ENCODE measurements around the gene EEFSEC. TPM values are rescaled to one million over a fixed set of nuclear protein-coding genes. Genes with fewer than 3 reads are reported as not detected.

The EEFSEC gene
- total RNA-seq, 1 experiment from 2014 or later: 37.7 TPM

DNA sequence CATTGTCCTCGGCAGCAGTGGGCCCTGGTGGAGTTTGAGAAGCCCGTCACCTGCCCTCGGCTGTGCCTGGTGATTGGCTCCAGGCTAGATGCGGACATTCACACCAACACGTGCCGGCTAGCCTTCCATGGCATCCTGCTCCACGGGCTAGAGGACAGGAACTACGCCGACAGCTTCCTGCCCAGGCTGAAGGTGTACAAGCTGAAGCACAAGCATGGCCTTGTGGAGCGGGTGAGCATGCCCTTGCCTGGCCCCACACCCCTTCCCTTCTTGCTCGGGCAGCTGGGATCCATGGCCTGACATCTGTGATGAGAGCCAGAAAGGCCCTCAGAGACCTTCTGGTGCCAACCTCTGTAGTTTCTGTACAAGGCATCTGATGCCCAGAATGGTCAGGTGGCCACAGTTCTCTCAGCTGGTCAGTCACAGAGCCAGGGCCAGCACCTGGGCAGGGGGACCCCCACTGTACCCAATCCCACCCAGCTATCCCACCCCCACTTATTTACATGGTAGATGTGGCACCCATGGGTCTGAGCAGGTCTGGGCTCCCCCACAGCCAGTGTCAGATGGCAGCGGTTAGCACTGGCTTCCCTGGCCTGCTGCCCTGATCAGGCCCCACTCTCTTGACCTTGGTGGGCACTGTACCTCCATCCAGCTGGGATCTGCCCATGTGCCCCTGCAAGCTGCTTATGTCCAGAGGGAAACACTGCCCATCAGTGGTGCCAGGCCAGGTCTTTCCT, 188.5 kb downstream of the EEFSEC start:
- H3K4me3 Mint-ChIP-seq (ENCODE audit: low read depth, unreplicated experiment): no peak overlapping the region
- TF ChIP-seq, protein P1, sequence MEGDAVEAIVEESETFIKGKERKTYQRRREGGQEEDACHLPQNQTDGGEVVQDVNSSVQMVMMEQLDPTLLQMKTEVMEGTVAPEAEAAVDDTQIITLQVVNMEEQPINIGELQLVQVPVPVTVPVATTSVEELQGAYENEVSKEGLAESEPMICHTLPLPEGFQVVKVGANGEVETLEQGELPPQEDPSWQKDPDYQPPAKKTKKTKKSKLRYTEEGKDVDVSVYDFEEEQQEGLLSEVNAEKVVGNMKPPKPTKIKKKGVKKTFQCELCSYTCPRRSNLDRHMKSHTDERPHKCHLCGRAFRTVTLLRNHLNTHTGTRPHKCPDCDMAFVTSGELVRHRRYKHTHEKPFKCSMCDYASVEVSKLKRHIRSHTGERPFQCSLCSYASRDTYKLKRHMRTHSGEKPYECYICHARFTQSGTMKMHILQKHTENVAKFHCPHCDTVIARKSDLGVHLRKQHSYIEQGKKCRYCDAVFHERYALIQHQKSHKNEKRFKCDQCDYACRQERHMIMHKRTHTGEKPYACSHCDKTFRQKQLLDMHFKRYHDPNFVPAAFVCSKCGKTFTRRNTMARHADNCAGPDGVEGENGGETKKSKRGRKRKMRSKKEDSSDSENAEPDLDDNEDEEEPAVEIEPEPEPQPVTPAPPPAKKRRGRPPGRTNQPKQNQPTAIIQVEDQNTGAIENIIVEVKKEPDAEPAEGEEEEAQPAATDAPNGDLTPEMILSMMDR (IDR thresholded peaks at IDR 0.05; ENCODE audit: unreplicated experiment): no peak
- DNase-seq: no peak
- H3K36me3 Mint-ChIP-seq (ENCODE audit: insufficient read depth, unreplicated experiment): no peaks in the 10 kb centered on the region
- intact Hi-C loops (cut with micrococcal nuclease; ENCODE audit: unreplicated experiment): no loop called here
- peaks cover 29% of the 10 kb centered on the region for H3K4me1 Mint-ChIP-seq (ENCODE audit: low read depth, unreplicated experiment)
- H3K27ac Mint-ChIP-seq (ENCODE audit: unreplicated experiment): no peak overlapping the region
- no peaks in the 10 kb centered on the region for H3K27me3 Mint-ChIP-seq (ENCODE audit: unreplicated experiment)
- BruUV-seq (replicated peaks): no TSS peak
- H3K9me3 Mint-ChIP-seq (ENCODE audit: low read depth, unreplicated experiment): no peaks in the 10 kb centered on the region
- CTCF ChIA-PET: no interaction called here

DNA sequence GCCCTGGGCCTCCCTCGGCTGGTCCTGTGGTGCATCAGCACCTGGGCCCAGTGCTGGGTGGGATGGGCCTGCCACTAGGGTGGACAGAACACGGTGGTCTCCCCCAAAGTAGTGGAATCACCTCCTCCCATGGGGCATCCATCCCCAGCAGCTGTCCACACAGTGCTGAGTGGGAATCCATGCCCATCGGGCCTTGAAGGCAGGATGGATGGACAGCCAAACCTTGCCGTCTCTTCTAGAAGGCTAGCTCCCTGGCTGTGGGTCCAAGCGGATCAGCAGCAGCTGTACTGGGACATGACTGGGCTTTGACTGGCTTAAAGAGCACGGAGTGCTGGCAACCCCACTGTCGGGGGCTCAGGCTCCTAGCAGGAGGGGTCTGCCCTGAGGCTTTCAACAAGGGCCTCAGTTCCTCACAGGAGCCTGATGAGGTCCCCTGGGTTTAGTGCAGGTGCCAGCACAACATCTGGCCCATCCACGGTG, 189.5 kb downstream of the EEFSEC start:
- Mint-ChIP-seq H3K27ac (ENCODE audit: unreplicated experiment) (no peak overlapping the region), H3K4me3 (ENCODE audit: low read depth, unreplicated experiment) (no peak overlapping the region)
- intact Hi-C loops (cut with micrococcal nuclease; ENCODE audit: unreplicated experiment): no loop called here

DNA sequence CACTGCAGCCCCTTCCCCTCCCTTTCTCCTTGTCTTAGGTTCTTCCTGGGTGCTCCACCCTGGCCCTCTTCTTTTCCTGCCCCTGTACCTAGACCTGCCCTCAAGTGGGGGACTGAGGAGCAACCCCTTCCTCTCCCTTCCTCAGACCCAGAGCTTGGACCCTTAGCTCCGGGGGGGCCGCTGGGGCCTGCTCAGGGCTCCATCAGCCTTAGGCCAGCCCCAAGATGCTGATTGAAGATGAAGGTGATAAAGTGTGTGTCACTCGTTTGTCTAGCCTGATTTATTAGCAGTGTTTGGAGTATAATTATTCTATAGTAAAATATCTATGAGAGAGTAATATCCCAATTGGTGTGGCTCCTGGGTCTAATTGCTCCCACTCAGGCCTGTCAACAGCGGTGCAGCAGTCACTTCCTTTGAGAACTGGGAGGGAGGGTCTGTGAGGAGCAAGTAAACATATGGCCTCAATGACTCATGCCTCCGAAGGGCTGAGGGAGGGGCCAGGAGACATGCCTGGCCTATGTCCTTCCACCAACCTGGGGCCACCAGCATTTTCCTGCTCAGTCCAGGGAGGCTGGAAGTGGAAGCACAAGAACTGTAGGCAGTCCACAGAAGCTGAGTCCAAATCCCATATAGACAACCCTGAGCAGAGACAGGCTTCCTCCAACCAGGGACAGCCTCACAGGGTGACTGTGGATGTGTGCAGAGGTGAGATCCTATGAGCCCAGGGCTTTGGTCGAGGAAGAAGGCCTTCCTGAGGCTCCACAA, 190.2 kb downstream of the EEFSEC start:
- peak; percentile 76 for DNase-seq
- BruUV-seq (replicated peaks): no TSS peak
- H3K36me3 Mint-ChIP-seq (ENCODE audit: insufficient read depth, unreplicated experiment): no peaks in the 10 kb centered on the region
- H3K9me3 Mint-ChIP-seq (ENCODE audit: low read depth, unreplicated experiment): no peaks in the 10 kb centered on the region
- H3K4me1 Mint-ChIP-seq (ENCODE audit: low read depth, unreplicated experiment): peaks cover 29% of the 10 kb centered on the region
- no peaks in the 10 kb centered on the region for H3K27me3 Mint-ChIP-seq (ENCODE audit: unreplicated experiment)
- no peak overlapping the region for H3K4me3 Mint-ChIP-seq (ENCODE audit: low read depth, unreplicated experiment)
- CTCF ChIA-PET: interaction anchor here (0.8 to 1.3 kb wide), 2 partner anchors 19 to 25 kb away, joined by 3 to 4 read pairs; no protein-coding TSS in a partner anchor
- TF ChIP-seq, protein P1 (IDR thresholded peaks at IDR 0.05; ENCODE audit: unreplicated experiment): no peak
- H3K27ac Mint-ChIP-seq (ENCODE audit: unreplicated experiment): peak overlapping the region; percentile 11
- intact Hi-C loops (cut with micrococcal nuclease; ENCODE audit: unreplicated experiment): no loop called here

More for the DNA sequence above, 189.5 kb downstream of the EEFSEC start:
- CTCF ChIA-PET: interaction anchor here (1.3 kb wide), 1 partner anchor 20 kb away, joined by 4 read pairs; no protein-coding TSS in a partner anchor
- Mint-ChIP-seq H3K27me3 (ENCODE audit: unreplicated experiment) (no peaks in the 10 kb centered on the region), H3K9me3 (ENCODE audit: low read depth, unreplicated experiment) (no peaks in the 10 kb centered on the region), H3K4me1 (ENCODE audit: low read depth, unreplicated experiment) (peaks cover 29% of the 10 kb centered on the region), H3K36me3 (ENCODE audit: insufficient read depth, unreplicated experiment) (no peaks in the 10 kb centered on the region)
- BruUV-seq (replicated peaks): no TSS peak
- no peak for DNase-seq
- TF ChIP-seq, protein P1 (IDR thresholded peaks at IDR 0.05; ENCODE audit: unreplicated experiment): no peak

DNA sequence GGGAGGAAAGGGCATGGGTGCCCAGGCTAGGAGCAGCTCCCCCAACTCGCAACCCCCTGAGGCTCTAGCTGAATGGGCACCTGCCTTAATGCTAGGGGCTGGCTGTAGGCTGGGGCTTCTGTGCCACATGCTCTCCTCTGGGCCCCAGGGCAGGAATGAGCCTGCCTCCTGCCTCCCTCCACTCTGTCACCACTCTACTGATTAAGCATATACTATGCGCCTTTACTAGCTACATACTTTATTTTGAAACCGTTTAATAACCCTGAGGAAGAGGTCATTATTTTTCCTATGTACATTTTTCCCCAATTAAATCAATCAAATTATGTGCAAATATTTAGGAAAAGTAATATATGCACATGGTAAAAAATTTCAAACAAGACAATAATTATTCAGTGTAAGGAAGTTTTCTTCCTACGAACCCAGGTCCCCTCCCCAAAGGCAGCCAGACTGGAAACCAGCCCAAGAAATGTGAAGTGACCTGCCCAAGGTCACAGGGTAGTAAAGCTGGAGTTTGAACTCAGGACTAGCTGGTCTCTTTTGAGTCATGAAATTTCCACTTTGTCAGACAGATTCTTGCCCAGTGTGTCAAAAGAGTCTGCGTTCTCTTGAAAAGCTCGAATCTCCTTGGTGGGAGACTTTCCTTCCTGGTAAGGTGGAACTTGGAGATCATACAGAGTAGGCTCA, 190.9 kb downstream of the EEFSEC start:
- DNase-seq: no peak
- intact Hi-C loops (cut with micrococcal nuclease; ENCODE audit: unreplicated experiment): no loop called here
- Mint-ChIP-seq H3K9me3 (ENCODE audit: low read depth, unreplicated experiment) (no peaks in the 10 kb centered on the region), H3K4me1 (ENCODE audit: low read depth, unreplicated experiment) (peaks cover 26% of the 10 kb centered on the region), H3K36me3 (ENCODE audit: insufficient read depth, unreplicated experiment) (no peaks in the 10 kb centered on the region), H3K4me3 (ENCODE audit: low read depth, unreplicated experiment) (no peak overlapping the region), H3K27ac (ENCODE audit: unreplicated experiment) (peak overlapping the region; percentile 11), H3K27me3 (ENCODE audit: unreplicated experiment) (no peaks in the 10 kb centered on the region)
- TF ChIP-seq, protein P1 (IDR thresholded peaks at IDR 0.05; ENCODE audit: unreplicated experiment): no peak
- no TSS peak for BruUV-seq (replicated peaks)
- CTCF ChIA-PET: interaction anchor here (0.6 to 1.3 kb wide), 3 partner anchors 18 to 1265 kb away, joined by 3 to 4 read pairs (median 3); no protein-coding TSS in a partner anchor

All from Calu3 (cell line).